Measurements from ENCODE around the gene KLK6. TPM values are rescaled to one million over a fixed set of nuclear protein-coding genes. Genes with fewer than 3 reads are reported as not detected.

Gene KLK6
- total RNA-seq, 1 experiment from 2014 or later: not detected

- Histone ChIP-seq H3K9me3 (ENCODE audit: control insufficient read depth, insufficient read depth, low read depth, low read length) (no peaks in the 10 kb centered on the region), H3K4me3 (ENCODE audit: low read depth in 2 of 2, low read length in 2 of 2) (no peak overlapping the region), H3K27me3 (ENCODE audit: control insufficient read depth, insufficient read depth, low read length) (no peaks in the 10 kb centered on the region; the same call in 1 of the 2 replicates), H3K36me3 (ENCODE audit: control insufficient read depth, insufficient read depth, low read length) (no peaks in the 10 kb centered on the region), H3K27ac (ENCODE audit: low read length) (no peak overlapping the region), H3K4me1 (ENCODE audit: control insufficient read depth, insufficient read depth, low read length) (no peaks in the 10 kb centered on the region)
- TF ChIP-seq TCF7L2 (IDR thresholded peaks at IDR 0.05; ENCODE audit: low read depth, low read length): no peak
- TF ChIP-seq CTCF (IDR thresholded peaks at IDR 0.05): no peak
- TF ChIP-seq POLR2AphosphoS5 (IDR thresholded peaks at IDR 0.05; ENCODE audit: low read depth, low read length): no peak
- TF ChIP-seq SIN3A (IDR thresholded peaks at IDR 0.05; ENCODE audit: borderline replicate concordance, insufficient read depth, low read depth, low read length): no peak
- no peak for TF ChIP-seq REST (IDR thresholded peaks at IDR 0.05; ENCODE audit: insufficient read depth in 1 of 2, low read depth in 2 of 2, low read length in 1 of 2)
- BruUV-seq (replicated peaks): no TSS peak
- intact Hi-C loops (cut with micrococcal nuclease; ENCODE audit: unreplicated experiment): no loop called here
- CTCF ChIA-PET: no interaction called here
- in situ Hi-C loops (cut with HindIII; ENCODE audit: low pct_unique_long_range_greater_than_20kb, low sequenced_read_pairs): no loop called here
- POLR2A ChIA-PET: no interaction called here
- DNase-seq (ENCODE audit: low read depth, low spot score) (no peak), ATAC-seq (no peak)
Observed at GRCh38 chr19:50964266-50964665, 5.1 kb downstream of the KLK6 start.

GRCh38 chr19:50963381-50963780 lies 6.0 kb downstream of the KLK6 start:
- in situ Hi-C loops (cut with HindIII; ENCODE audit: low pct_unique_long_range_greater_than_20kb, low sequenced_read_pairs) (no loop called here), intact Hi-C loops (cut with micrococcal nuclease; ENCODE audit: unreplicated experiment) (no loop called here)
- no TSS peak for BruUV-seq (replicated peaks)
- DNase-seq (ENCODE audit: low read depth, low spot score) (no peak), ATAC-seq (no peak)
- TF ChIP-seq POLR2AphosphoS5 (IDR thresholded peaks at IDR 0.05; ENCODE audit: low read depth, low read length): no peak
- TF ChIP-seq TCF7L2 (IDR thresholded peaks at IDR 0.05; ENCODE audit: low read depth, low read length): no peak
- TF ChIP-seq CTCF (IDR thresholded peaks at IDR 0.05): no peak
- TF ChIP-seq REST (IDR thresholded peaks at IDR 0.05; ENCODE audit: insufficient read depth in 1 of 2, low read depth in 2 of 2, low read length in 1 of 2): no peak
- no peak for TF ChIP-seq SIN3A (IDR thresholded peaks at IDR 0.05; ENCODE audit: borderline replicate concordance, insufficient read depth, low read depth, low read length)
- H3K4me1 ChIP-seq (ENCODE audit: control insufficient read depth, insufficient read depth, low read length): no peaks in the 10 kb centered on the region
- no peak overlapping the region for H3K27ac ChIP-seq (ENCODE audit: low read length)
- no peaks in the 10 kb centered on the region; the same call in 1 of the 2 replicates for H3K27me3 ChIP-seq (ENCODE audit: control insufficient read depth, insufficient read depth, low read length)
- no peak overlapping the region for H3K4me3 ChIP-seq (ENCODE audit: low read depth in 2 of 2, low read length in 2 of 2)
- H3K9me3 ChIP-seq (ENCODE audit: control insufficient read depth, insufficient read depth, low read depth, low read length): no peaks in the 10 kb centered on the region
- POLR2A ChIA-PET: no interaction called here
- H3K36me3 ChIP-seq (ENCODE audit: control insufficient read depth, insufficient read depth, low read length): no peaks in the 10 kb centered on the region
- CTCF ChIA-PET: no interaction called here

All from Panc1 (cell line).